ENCODE data around the gene MAGOH. TPM values are rescaled to one million over a fixed set of nuclear protein-coding genes. Genes with fewer than 3 reads are reported as not detected.

Gene MAGOH
- total RNA-seq, 1 donor from 2014 or later = 27.3 TPM

GRCh38 chr1:53219711-53220110 is 18.6 kb downstream of the MAGOH start:
- peak overlapping the region; percentile 88 for H3K4me3 Mint-ChIP-seq (ENCODE audit: unreplicated experiment)
- no peaks in the 10 kb centered on the region for H3K9me3 Mint-ChIP-seq (ENCODE audit: unreplicated experiment)
- TF ChIP-seq CTCF (IDR thresholded peaks at IDR 0.05; ENCODE audit: partially characterized antibody, unreplicated experiment) = no peak
- peak overlapping the region; percentile 90 for H3K27ac Mint-ChIP-seq (ENCODE audit: unreplicated experiment)
- DNase-seq = no peak
- peaks cover 3% of the 10 kb centered on the region for H3K27me3 Mint-ChIP-seq (ENCODE audit: unreplicated experiment)
- no peaks in the 10 kb centered on the region for H3K36me3 Mint-ChIP-seq (ENCODE audit: unreplicated experiment)
- H3K4me1 Mint-ChIP-seq (ENCODE audit: low read depth, unreplicated experiment) = peaks cover 4% of the 10 kb centered on the region

- H3K9me3 Mint-ChIP-seq (ENCODE audit: unreplicated experiment) = no peaks in the 10 kb centered on the region
- DNase-seq = no peak
- TF ChIP-seq CTCF (IDR thresholded peaks at IDR 0.05; ENCODE audit: partially characterized antibody, unreplicated experiment) = no peak
- H3K36me3 Mint-ChIP-seq (ENCODE audit: unreplicated experiment) = no peaks in the 10 kb centered on the region
- H3K4me3 Mint-ChIP-seq (ENCODE audit: unreplicated experiment) = peak overlapping the region; percentile 63
- H3K27me3 Mint-ChIP-seq (ENCODE audit: unreplicated experiment) = peaks cover 3% of the 10 kb centered on the region
- no peak overlapping the region for H3K27ac Mint-ChIP-seq (ENCODE audit: unreplicated experiment)
- H3K4me1 Mint-ChIP-seq (ENCODE audit: low read depth, unreplicated experiment) = peaks cover 4% of the 10 kb centered on the region
Observed at GRCh38 chr1:53218201-53218600, 20.1 kb downstream of the MAGOH start.

DNA sequence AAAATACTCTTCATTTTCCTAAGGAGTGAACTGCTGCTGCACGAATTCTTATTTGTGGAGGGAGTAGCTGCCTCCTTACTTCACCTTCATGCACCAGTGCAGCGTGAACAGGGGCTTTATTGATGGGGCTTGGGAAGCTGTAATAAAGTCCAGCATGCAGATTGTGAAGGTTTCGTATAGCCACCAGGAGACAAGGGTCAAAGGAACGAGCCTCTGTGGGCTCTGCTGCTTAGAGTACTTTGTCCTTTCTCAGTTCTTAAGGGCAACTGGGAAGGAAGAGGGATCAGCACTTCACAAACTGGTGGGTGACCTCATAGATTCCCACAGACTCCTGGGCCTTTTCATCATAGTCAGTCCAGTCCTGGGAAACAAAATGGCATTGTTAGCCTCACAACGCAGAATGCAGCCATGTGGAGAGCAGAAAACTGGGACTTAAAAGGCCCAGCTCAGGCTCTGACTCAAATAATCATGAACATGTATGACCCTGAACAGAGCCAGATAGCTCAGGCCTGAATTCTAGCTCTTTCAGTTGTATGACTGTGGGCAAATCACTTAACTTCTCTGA is 23.9 kb downstream of the MAGOH start:
- TF ChIP-seq CTCF (IDR thresholded peaks at IDR 0.05; ENCODE audit: partially characterized antibody, unreplicated experiment) = no peak
- peaks cover 2% of the 10 kb centered on the region for H3K27me3 Mint-ChIP-seq (ENCODE audit: unreplicated experiment)
- H3K4me3 Mint-ChIP-seq (ENCODE audit: unreplicated experiment) = no peak overlapping the region
- H3K27ac Mint-ChIP-seq (ENCODE audit: unreplicated experiment) = no peak overlapping the region
- H3K36me3 Mint-ChIP-seq (ENCODE audit: unreplicated experiment) = no peaks in the 10 kb centered on the region
- no peak for DNase-seq
- H3K9me3 Mint-ChIP-seq (ENCODE audit: unreplicated experiment) = no peaks in the 10 kb centered on the region
- H3K4me1 Mint-ChIP-seq (ENCODE audit: low read depth, unreplicated experiment) = peaks cover 3% of the 10 kb centered on the region

- H3K27me3 Mint-ChIP-seq (ENCODE audit: unreplicated experiment) = peaks cover 6% of the 10 kb centered on the region
- DNase-seq = no peak
- peaks cover 5% of the 10 kb centered on the region for H3K9me3 Mint-ChIP-seq (ENCODE audit: unreplicated experiment)
- H3K36me3 Mint-ChIP-seq (ENCODE audit: unreplicated experiment) = peaks cover 18% of the 10 kb centered on the region
- TF ChIP-seq CTCF (IDR thresholded peaks at IDR 0.05; ENCODE audit: partially characterized antibody, unreplicated experiment) = no peak
- H3K27ac Mint-ChIP-seq (ENCODE audit: unreplicated experiment) = no peak overlapping the region
- H3K4me3 Mint-ChIP-seq (ENCODE audit: unreplicated experiment) = no peak overlapping the region
- H3K4me1 Mint-ChIP-seq (ENCODE audit: low read depth, unreplicated experiment) = no peaks in the 10 kb centered on the region
Observed at GRCh38 chr1:53210954-53211353, 27.4 kb downstream of the MAGOH start.

- Mint-ChIP-seq H3K9me3 (ENCODE audit: unreplicated experiment) (peaks cover 5% of the 10 kb centered on the region), H3K27ac (ENCODE audit: unreplicated experiment) (no peak overlapping the region), H3K4me1 (ENCODE audit: low read depth, unreplicated experiment) (no peaks in the 10 kb centered on the region), H3K4me3 (ENCODE audit: unreplicated experiment) (no peak overlapping the region), H3K36me3 (ENCODE audit: unreplicated experiment) (peaks cover 21% of the 10 kb centered on the region), H3K27me3 (ENCODE audit: unreplicated experiment) (peaks cover 6% of the 10 kb centered on the region)
- DNase-seq = no peak
- TF ChIP-seq CTCF (IDR thresholded peaks at IDR 0.05; ENCODE audit: partially characterized antibody, unreplicated experiment) = no peak
Observed at GRCh38 chr1:53210352-53210751, 28.0 kb downstream of the MAGOH start.
